K562 (cell line): Measurements from ENCODE around the gene IP6K3. TPM values are rescaled to one million over a fixed set of nuclear protein-coding genes. Genes with fewer than 3 reads are reported as not detected.

Experiments
- ATAC-seq: fragments of 200-7000 bp; cut with Tn5 transposase; 3 replicates; pipeline ENCODE4 v1.9.1; 2020; ENCODE audit warnings: moderate library complexity
- BruUV-seq: library from RNA; stranded (reverse); fragments of 400-500 nt; replicated peaks from 2 replicates; lab custom pipeline; 2021; lab: Mats Ljungman, UMichigan
- CTCF ChIA-PET: fragments of 300-600 bp; formaldehyde crosslinking; extraction: SDS; loops from one replicate; lab custom pipeline; 2021; ENCODE audit warnings: low intra/inter-chr PET ratio; lab: Yijun Ruan, JAX
- POLR2A ChIA-PET: fragments of 300-600, 350-650 bp; sonication (Branson Sonifier 250); formaldehyde crosslinking; extraction: SDS; loops from one replicate; lab custom pipeline; 2021; ENCODE audit warnings: antibody characterized with exemption, inconsistent platforms; lab: Yijun Ruan, JAX
- DNase-seq, 4 experiments: peaks; one replicate each; pipeline versions ENCODE4 v3.0.0 to v3.0.0-alpha.2; 2011 to 2018; ENCODE audit warnings: low spot score in 3 of 4, mixed read lengths in 3 of 4; ENCODE audit errors: extremely low read depth in 1 of 4
- FAIRE-seq: peaks from 2 replicates; lab custom pipeline; 2011; peaks lifted over from hg19 to GRCh38; lab: Jason Lieb, UNC
- H2AFZ ChIP-seq: 2 replicates; pipeline ENCODE4 v1.6.0; 2011; ENCODE audit warnings: low read depth, low read length, control low read depth, inconsistent platforms
- H3K27ac ChIP-seq: fragments of 200-600 bp; 3 replicates; pipeline ENCODE4 v1.8.0; 2011; ENCODE audit warnings: low read depth, mild to moderate bottlenecking, control low read depth, inconsistent platforms, low read length, moderate library complexity, mixed read lengths; ENCODE audit errors: extremely low read depth
- H3K27me3 ChIP-seq, 2 experiments: fragments of 300-600 bp in 1 of 2; 2 replicates in 1 of 2; 3 replicates in 1 of 2; pipeline versions ENCODE4 v1.6.0 to v1.8.0; 2011; ENCODE audit warnings: inconsistent platforms in 2 of 2, low read length in 2 of 2, mild to moderate bottlenecking in 1 of 2, mixed read lengths in 1 of 2, moderate library complexity in 1 of 2; ENCODE audit not compliant: control insufficient read depth in 2 of 2, insufficient read depth in 2 of 2
- H3K36me3 ChIP-seq: fragments of 300-600 bp; 3 replicates; pipeline ENCODE4 v1.8.0; 2011; ENCODE audit warnings: mild to moderate bottlenecking, low read length, inconsistent platforms; ENCODE audit not compliant: control insufficient read depth, insufficient read depth
- H3K4me1 ChIP-seq, 2 experiments: fragments of 200-600 bp in 1 of 2; replicated peaks in 1 of 2; 2 replicates in 1 of 2; 3 replicates in 1 of 2; pipeline versions ENCODE4 v1.5.1 to v1.8.0; 2011; ENCODE audit warnings: inconsistent platforms in 2 of 2, low read length in 2 of 2, mild to moderate bottlenecking in 1 of 2, mixed read lengths in 1 of 2, moderate library complexity in 1 of 2; ENCODE audit not compliant: control insufficient read depth in 2 of 2, insufficient read depth in 2 of 2
- H3K4me2 ChIP-seq: 2 replicates; pipeline ENCODE4 v1.6.1; 2011; ENCODE audit warnings: low read length, control low read depth, inconsistent platforms, mixed read lengths; ENCODE audit not compliant: insufficient read depth
- H3K4me3 ChIP-seq: fragments of 200-600 bp; sonication (generic), shearing (Covaris generic); 2 replicates; pipeline ENCODE4 v1.5.1; 2016; ENCODE audit warnings: control low read depth, inconsistent platforms
- H3K79me2 ChIP-seq: fragments of 200-600 bp; 3 replicates; pipeline ENCODE4 v1.8.0; 2011; ENCODE audit warnings: low read length, inconsistent platforms; ENCODE audit not compliant: control insufficient read depth, insufficient read depth
- H3K9ac ChIP-seq, 2 experiments: 2 replicates each; pipeline versions ENCODE4 v1.6.0 to v1.6.1; 2011; ENCODE audit warnings: low read depth in 2 of 2, low read length in 2 of 2, control low read depth in 1 of 2, inconsistent platforms in 1 of 2, mild to moderate bottlenecking in 1 of 2, mixed read lengths in 1 of 2; ENCODE audit not compliant: insufficient read depth in 1 of 2
- H3K9me1 ChIP-seq: one replicate; pipeline ENCODE4 v1.6.0; 2011; ENCODE audit warnings: inconsistent platforms, mild to moderate bottlenecking, low read length, moderate library complexity; ENCODE audit not compliant: control insufficient read depth, insufficient read depth
- H3K9me3 ChIP-seq: replicated peaks from 2 replicates; pipeline ENCODE4 v1.5.1; 2011; ENCODE audit warnings: low read depth, low read length, inconsistent platforms; ENCODE audit not compliant: control insufficient read depth, insufficient read depth
- H4K20me1 ChIP-seq: replicated peaks from 2 replicates; pipeline ENCODE4 v1.6.1; 2011; ENCODE audit warnings: low read length, inconsistent platforms, mixed read lengths; ENCODE audit not compliant: control insufficient read depth, insufficient read depth
- E4F1 ChIP-seq: fragments of 250-450 bp; sonication (Bioruptor Pico); IDR thresholded peaks from 2 replicates; pipeline ENCODE4 v1.5.0; 2021; ENCODE audit warnings: mild to moderate bottlenecking, borderline replicate concordance
- GABPB2 ChIP-seq: fragments of 250-450 bp; sonication (Bioruptor Pico); conservative IDR thresholded peaks from 2 replicates; pipeline ENCODE4 v1.5.1; 2021; ENCODE audit warnings: mild to moderate bottlenecking
- POLR2G ChIP-seq: fragments of 200-400 bp; formaldehyde crosslinking; IDR thresholded peaks from 2 replicates; pipeline ENCODE4 v1.6.1; 2017; ENCODE audit warnings: low read depth, mild to moderate bottlenecking, antibody characterized with exemption, low read length, moderate library complexity
- SMAD4 ChIP-seq: fragments of 250-450 bp; sonication (Bioruptor Pico); conservative IDR thresholded peaks from 2 replicates; pipeline ENCODE4 v1.8.0; 2021; ENCODE audit warnings: inconsistent platforms, mild to moderate bottlenecking, moderate library complexity
- SMARCA4 ChIP-seq: fragments of 450-650 bp; IDR thresholded peaks from 2 replicates; pipeline ENCODE4 v1.6.1; 2016
- WGBS: fragments of 100-300 bp; shearing (Covaris generic); methylation state at CpG from one replicate; pipeline ENCODE4 v1.1.6; 2016; ENCODE audit warnings: low coverage, mixed read lengths; ENCODE audit not compliant: insufficient coverage; ENCODE audit errors: missing lambda C conversion rate; 5-methylcytosine and 5-hydroxymethylcytosine counted together
- in situ Hi-C: fragments of 300-500 bp; cut with MboI; formaldehyde crosslinking; loops from 4 replicates; pipeline ENCODE4 v1.15.0; 2018; ENCODE audit warnings: inconsistent platforms, mixed read lengths
- intact Hi-C: fragments of 100-400 bp; cut with micrococcal nuclease; formaldehyde crosslinking; loops from 2 replicates; pipeline ENCODE4 v1.14.2; 2022
- polyA plus RNA-seq, 8 experiments: library from polyadenylated mRNA; depleted of rRNA in 4 of 8; stranded (reverse) in 5 of 8; unstranded in 3 of 8; fragments of >200 nt; fragmentation: Nextera tagmentation in 2 of 8; fragmentation: Illumina TruSeq in 1 of 8; extraction: Ambion mirVana in 2 of 8; extraction: Trizol in 1 of 8; gene quantifications; 2 replicates each; pipeline versions ENCODE4 v1.2.1 to v1.2.3, GENCODE V29; 2011 to 2014; ENCODE audit warnings: inconsistent platforms in 1 of 8, missing spikeins in 1 of 8
- total RNA-seq, 7 experiments: library from RNA; depleted of rRNA in 6 of 7; stranded (reverse); fragments of >200 nt in 6 of 7; fragmentation: Illumina TruSeq in 2 of 7; extraction: Trizol in 2 of 7; gene quantifications; 2 replicates each; pipeline versions ENCODE4 v1.2.1 to v1.2.3, GENCODE V29; 2011 to 2021; ENCODE audit warnings: low replicate concordance in 1 of 7
- TF ChIP-seq, protein P1 (sequence below): fragments of 450-650 bp; formaldehyde crosslinking; IDR thresholded peaks from 2 replicates; pipeline ENCODE4 v1.4.0; 2020; ENCODE audit warnings: mild to moderate bottlenecking, mixed read lengths
- TF ChIP-seq, protein P2 (sequence below): fragments of 250-450 bp; sonication (Bioruptor Pico); IDR thresholded peaks from 2 replicates; pipeline ENCODE4 v1.8.0; 2022; ENCODE audit warnings: inconsistent platforms

IP6K3 gene
- total and polyA plus RNA-seq, 9 of the 15 experiments (the other 6 are each of a cell fraction or from before 2014, with no cell fraction given), result not detected

DNA sequence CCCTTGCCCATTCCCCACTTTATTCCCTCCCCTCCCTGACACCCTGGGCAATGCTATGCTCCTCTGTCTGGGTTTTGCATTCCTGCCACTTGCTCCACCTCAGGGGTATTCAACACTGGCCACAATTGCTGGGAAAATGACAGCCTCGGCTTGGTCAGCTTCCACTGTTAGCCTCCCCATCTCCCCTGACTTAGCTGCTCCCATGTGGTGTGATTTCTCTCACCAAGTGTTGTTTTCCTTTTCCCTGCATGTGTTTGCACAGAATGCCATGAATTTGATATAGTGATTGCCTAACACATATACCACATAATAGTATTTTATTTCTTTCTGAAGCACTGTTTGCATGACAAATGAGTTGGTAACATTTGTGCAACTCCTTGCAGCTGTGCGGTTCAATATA lies 43.7 kb upstream of the IP6K3 start:
- Histone ChIP-seq H3K36me3 (peaks cover 13% of the 10 kb centered on the region; the same call in 2 of the 3 replicates), H3K27me3 (peaks cover 35 to 42% of the 10 kb centered on the region in 2 experiments), H3K4me2 (no peak overlapping the region), H3K4me3 (no peak overlapping the region), H3K79me2 (peaks cover 25% of the 10 kb centered on the region), H3K4me1 (peaks cover 10 to 17% of the 10 kb centered on the region in 2 experiments; a peak in 4 of 5 replicates), H3K9me1 (peaks cover 6% of the 10 kb centered on the region), H2AFZ (no peak overlapping the region), H4K20me1 (no peaks in the 10 kb centered on the region), H3K9me3 (no peaks in the 10 kb centered on the region), H3K27ac (no peak overlapping the region), H3K9ac (no peak overlapping the region)
- TF ChIP-seq, protein P1, sequence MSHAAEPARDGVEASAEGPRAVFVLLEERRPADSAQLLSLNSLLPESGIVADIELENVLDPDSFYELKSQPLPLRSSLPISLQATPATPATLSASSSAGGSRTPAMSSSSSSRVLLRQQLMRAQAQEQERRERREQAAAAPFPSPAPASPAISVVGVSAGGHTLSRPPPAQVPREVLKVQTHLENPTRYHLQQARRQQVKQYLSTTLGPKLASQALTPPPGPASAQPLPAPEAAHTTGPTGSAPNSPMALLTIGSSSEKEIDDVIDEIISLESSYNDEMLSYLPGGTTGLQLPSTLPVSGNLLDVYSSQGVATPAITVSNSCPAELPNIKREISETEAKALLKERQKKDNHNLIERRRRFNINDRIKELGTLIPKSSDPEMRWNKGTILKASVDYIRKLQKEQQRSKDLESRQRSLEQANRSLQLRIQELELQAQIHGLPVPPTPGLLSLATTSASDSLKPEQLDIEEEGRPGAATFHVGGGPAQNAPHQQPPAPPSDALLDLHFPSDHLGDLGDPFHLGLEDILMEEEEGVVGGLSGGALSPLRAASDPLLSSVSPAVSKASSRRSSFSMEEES (CRISPR knock-in tag), result no peak
- TF ChIP-seq POLR2G (no peak), SMARCA4 (no peak), SMAD4 (CRISPR knock-in tag) (no peak), E4F1 (no peak), GABPB2 (no peak)
- TF ChIP-seq, protein P2, sequence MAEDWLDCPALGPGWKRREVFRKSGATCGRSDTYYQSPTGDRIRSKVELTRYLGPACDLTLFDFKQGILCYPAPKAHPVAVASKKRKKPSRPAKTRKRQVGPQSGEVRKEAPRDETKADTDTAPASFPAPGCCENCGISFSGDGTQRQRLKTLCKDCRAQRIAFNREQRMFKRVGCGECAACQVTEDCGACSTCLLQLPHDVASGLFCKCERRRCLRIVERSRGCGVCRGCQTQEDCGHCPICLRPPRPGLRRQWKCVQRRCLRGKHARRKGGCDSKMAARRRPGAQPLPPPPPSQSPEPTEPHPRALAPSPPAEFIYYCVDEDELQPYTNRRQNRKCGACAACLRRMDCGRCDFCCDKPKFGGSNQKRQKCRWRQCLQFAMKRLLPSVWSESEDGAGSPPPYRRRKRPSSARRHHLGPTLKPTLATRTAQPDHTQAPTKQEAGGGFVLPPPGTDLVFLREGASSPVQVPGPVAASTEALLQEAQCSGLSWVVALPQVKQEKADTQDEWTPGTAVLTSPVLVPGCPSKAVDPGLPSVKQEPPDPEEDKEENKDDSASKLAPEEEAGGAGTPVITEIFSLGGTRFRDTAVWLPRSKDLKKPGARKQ (CRISPR knock-in tag), result no peak
- WGBS, result 38% methylated on average over 2 of the region's 2 CpGs
- DNase-seq (no peak), ATAC-seq (no peak), FAIRE-seq (no peak)
- no TSS peak for BruUV-seq
- CTCF ChIA-PET, result no interaction called here
- POLR2A ChIA-PET, result interaction anchor here (0.6 kb wide), 1 partner anchor 446 kb away, joined by 4 read pairs; the partner anchor contains the start of gene HMGA1
- in situ Hi-C loops (no loop called here), intact Hi-C loops (no loop called here)
